Measurements from ENCODE around the gene LRRC61.

The LRRC61 gene

GRCh38 chr7:150356265-150356897, 33.2 kb downstream of the LRRC61 start:
- peak; percentile 54 to 69 for DNase-seq
- TF ChIP-seq POLR2A (IDR thresholded peaks at IDR 0.05; ENCODE audit: low read length) (no peak), GATA1 (IDR thresholded peaks at IDR 0.05; ENCODE audit: low read depth, low read length) (no peak)

- no peak for DNase-seq
- TF ChIP-seq GATA1 (IDR thresholded peaks at IDR 0.05; ENCODE audit: low read depth, low read length) (no peak), POLR2A (IDR thresholded peaks at IDR 0.05; ENCODE audit: low read length) (no peak)
Observed at GRCh38 chr7:150357270-150357669, 34.1 kb downstream of the LRRC61 start.

DNA sequence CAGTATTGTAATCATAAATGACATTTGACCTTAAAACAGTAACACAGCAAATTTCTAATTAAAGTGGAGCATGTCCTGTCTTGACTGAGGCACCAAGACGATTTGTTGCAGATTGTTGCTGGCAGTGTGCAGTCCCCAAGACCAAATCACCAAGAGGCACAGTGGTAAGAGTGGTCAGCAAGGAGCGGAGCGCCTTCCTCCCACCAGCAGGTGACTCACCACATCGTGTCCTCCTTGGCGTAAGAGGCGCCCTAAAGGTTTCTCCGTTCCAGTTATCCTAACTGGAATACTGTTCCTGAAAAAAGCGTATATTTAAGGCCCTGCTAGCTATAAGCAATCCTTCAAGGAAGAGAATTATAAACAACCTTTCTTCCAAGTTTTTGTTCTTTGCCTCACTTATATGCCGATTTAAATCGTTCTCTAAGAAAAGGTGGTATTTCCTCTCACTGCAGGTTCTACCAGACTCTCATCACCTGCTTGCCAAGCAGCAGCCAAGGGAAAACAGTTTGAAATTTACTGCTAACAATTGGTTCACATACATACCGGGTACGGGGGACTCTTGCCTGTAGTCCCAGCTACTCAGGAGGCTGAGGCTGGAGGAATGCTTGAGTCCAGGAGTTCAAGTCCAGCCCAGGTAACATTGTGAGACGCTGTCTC, 34.7 kb downstream of the LRRC61 start:
- DNase-seq = no peak
- TF ChIP-seq GATA1 (IDR thresholded peaks at IDR 0.05; ENCODE audit: low read depth, low read length) (no peak), POLR2A (IDR thresholded peaks at IDR 0.05; ENCODE audit: low read length) (no peak)

DNA sequence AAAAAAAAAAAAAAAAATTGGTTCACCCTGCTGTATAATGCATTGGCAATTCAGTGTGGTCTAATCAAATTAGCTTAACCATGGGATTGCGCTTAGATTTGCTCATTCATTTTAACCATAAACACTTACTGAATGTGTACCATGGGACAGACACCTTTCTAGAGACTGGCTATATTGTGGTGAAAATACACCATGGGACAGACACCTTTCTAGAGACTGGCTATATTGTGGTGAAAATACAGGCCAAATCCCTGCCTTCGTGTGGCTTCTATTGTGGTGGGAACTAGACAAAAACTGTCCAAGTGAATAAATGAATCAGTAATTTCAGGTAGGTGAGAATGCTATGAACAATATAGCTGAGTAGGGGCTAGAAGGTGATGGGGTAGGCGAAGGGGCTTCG, 35.3 kb downstream of the LRRC61 start:
- TF ChIP-seq POLR2A (IDR thresholded peaks at IDR 0.05; ENCODE audit: low read length) (no peak), GATA1 (IDR thresholded peaks at IDR 0.05; ENCODE audit: low read depth, low read length) (no peak)

DNA sequence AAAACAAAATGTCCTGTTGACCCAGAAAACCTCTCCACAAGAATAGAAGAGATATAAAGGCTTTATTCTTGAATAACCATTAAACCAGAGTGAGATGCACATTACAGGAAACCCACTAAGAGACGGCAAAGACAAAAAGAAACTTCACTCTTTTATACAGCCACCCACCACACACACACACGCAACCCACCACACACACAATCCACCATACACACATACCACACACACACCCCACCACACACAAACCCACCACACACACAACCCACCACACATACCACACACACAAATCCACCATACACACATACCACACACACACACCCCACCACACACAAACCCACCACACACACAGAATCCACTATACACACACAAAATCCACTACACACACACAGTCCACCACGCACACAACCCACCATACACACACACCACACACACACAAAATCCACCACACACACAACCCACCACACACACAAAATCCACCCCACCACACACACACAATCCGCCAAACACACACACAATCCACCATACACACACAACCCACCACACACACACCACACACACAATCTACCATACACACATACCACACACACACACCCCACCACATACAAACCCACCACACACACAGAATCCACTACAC, 36.0 kb downstream of the LRRC61 start:
- DNase-seq = peak in 1 of 2 experiments; percentile 48
- no peak for TF ChIP-seq POLR2A (IDR thresholded peaks at IDR 0.05; ENCODE audit: low read length)
- TF ChIP-seq GATA1 (IDR thresholded peaks at IDR 0.05; ENCODE audit: low read depth, low read length) = no peak

More for the DNA sequence above, 35.3 kb downstream of the LRRC61 start:
- DNase-seq = no peak

- peak in 1 of 2 experiments; percentile 50 for DNase-seq
- TF ChIP-seq GATA1 (IDR thresholded peaks at IDR 0.05; ENCODE audit: low read depth, low read length) (no peak), POLR2A (IDR thresholded peaks at IDR 0.05; ENCODE audit: low read length) (no peak)
Observed at GRCh38 chr7:150359622-150360362, 36.6 kb downstream of the LRRC61 start.

DNA sequence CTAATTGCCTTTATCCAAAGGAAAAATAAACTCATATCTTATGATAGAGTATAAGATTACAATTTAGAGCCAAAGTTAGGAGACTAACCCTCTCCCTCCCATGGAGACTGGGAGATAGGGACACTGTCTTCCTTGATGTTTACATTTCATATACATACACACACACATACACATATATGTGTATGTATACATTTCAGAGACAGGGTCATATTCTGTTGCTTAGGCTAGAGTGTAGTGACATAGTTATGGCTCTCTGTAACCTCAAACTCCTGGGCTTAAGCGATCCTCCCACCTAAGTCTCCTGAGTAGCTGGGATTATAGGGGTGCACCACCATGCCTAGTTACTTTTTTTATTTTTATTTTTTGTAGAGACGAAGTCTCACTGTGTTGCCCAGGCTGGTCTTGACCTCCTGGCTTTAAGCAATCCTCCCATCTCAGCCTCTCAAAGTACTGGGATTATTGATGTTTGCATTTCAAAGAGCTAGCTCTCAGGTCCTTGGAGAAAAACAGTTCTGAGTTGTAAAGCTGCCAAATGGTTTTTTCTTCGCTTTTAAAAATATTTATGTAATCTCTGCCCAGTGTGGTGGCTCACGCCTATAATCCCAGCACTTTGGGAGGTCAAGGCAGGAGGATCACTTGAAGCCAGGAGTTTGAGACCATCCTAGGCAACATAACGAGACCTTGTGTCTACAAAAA, 37.4 kb downstream of the LRRC61 start:
- no peak for DNase-seq
- TF ChIP-seq GATA1 (IDR thresholded peaks at IDR 0.05; ENCODE audit: low read depth, low read length) (no peak), POLR2A (IDR thresholded peaks at IDR 0.05; ENCODE audit: low read length) (no peak)

DNA sequence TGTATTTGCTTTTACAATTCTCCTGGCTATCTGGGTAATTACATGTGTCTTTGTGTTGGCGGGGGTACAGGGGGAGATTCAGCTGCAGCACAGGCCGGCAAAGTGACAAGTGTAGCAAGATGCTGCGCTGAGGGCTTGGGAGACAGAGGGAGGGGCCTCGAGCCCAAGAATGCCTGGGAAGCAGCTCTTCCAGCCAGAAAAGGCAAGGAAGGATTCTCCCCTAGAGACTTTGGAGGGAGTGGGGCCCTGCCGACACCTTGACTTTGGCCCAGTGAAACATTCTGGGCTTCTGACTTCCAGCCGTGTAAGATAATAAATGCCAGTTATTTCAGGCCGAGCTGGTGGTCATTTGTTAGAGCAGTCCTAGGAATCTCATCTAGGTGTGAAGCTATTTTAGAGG, 38.2 kb downstream of the LRRC61 start:
- no peak for DNase-seq
- TF ChIP-seq POLR2A (IDR thresholded peaks at IDR 0.05; ENCODE audit: low read length) (no peak), GATA1 (IDR thresholded peaks at IDR 0.05; ENCODE audit: low read depth, low read length) (no peak)

GRCh38 chr7:150361807-150362621, 38.9 kb downstream of the LRRC61 start:
- DNase-seq = no peak
- no peak for TF ChIP-seq POLR2A (IDR thresholded peaks at IDR 0.05; ENCODE audit: low read length)
- no peak for TF ChIP-seq GATA1 (IDR thresholded peaks at IDR 0.05; ENCODE audit: low read depth, low read length)

DNA sequence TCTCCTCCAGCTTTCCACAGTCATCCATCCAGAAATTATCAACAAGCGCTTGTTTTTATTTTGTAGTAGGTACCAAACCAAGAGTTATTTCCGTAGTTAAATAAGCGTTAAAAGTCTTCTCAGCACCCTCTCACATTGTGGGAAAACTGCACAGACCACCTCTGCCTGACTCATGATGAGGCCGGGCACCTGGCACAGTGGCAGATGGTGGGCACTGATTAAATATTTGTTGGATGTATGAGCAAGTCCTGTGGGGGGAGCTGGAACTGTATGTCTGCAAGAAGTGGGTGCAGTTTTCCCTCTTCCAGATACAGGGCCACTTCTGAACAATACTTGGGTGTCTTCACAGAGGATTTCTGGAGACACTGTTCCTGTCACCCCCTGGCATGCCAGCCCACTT, 40.2 kb downstream of the LRRC61 start:
- DNase-seq = peak in 1 of 2 experiments; percentile 31
- no peak for TF ChIP-seq GATA1 (IDR thresholded peaks at IDR 0.05; ENCODE audit: low read depth, low read length)
- no peak for TF ChIP-seq POLR2A (IDR thresholded peaks at IDR 0.05; ENCODE audit: low read length)

- TF ChIP-seq POLR2A (IDR thresholded peaks at IDR 0.05; ENCODE audit: low read length) = no peak
- no peak for TF ChIP-seq GATA1 (IDR thresholded peaks at IDR 0.05; ENCODE audit: low read depth, low read length)
- no peak for DNase-seq
Observed at GRCh38 chr7:150363872-150364271, 40.7 kb downstream of the LRRC61 start.

DNA sequence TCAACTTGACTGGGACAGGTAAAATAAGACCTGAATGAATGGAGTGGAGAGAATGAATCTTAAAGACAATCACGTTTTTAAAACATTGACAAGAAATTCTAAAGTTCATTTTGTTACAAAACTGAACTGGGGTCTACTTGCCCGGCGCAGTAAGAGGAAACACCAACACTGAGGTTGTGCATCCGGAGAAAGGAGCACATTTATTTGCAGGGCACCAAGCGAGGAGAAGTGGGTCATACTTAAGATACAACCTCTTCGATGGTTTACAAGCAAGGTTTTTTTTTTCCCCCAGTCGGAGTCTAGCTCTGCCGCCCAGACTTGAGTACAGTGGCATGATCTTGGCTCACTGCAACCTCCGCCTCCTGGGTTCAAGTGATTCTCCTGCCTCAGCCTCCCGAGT, 42.0 kb downstream of the LRRC61 start:
- TF ChIP-seq GATA1 (IDR thresholded peaks at IDR 0.05; ENCODE audit: low read depth, low read length) (no peak), POLR2A (IDR thresholded peaks at IDR 0.05; ENCODE audit: low read length) (no peak)
- DNase-seq = no peak
